ENCODE measurements around the gene PARVB. TPM values are rescaled to one million over a fixed set of nuclear protein-coding genes. Genes with fewer than 3 reads are reported as not detected.

PARVB gene
- polyA plus RNA-seq, 1 donor (not counting 4 experiments of a cell fraction or from before 2014, with no cell fraction given) = 10.5 TPM

DNA sequence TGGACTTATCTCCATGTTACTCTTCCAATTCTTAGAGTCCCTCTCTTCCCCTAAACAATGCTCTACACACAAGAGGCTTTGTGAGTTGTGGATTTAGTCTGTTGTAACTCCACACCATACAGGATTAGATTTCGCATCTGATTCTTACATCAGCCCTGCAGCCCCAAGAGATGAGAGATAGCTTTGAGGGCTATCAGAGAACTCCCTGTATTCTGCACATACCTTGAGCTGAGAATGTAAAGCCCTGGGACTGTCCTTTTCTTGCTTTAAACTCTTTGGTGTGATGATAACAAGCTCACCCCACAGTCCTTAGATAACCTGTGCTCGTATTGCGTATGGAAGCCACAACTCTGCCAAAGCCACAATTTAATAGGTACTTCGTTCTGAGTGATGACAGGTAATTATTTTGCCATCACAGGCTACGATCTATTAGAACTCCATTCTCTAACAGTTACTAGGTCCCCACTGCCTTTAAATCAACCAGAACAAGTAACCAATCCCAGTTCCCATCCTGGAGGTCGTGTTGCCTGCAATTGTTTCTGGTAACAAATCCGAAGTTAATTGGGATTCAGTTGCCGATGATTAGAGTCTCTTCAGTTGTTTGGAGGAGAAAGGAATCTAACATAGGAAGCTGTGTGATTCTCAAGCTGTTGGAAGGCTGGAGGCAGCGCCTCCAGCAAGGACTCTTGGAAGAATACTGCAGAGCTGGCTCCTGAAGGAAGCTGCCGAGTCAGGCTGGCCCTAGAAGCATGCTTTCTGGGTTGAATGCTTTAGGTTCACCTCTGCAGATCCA lies 155.3 kb downstream of the PARVB start:
- H3K36me3 ChIP-seq (ENCODE audit: control insufficient read depth in 2 of 2, extremely low read depth in 1 of 2, insufficient read depth in 2 of 2, low read length in 2 of 2) = no peaks in the 10 kb centered on the region
- no peak overlapping the region for H3K4me3 ChIP-seq (ENCODE audit: control insufficient read depth in 2 of 3, extremely low read depth in 1 of 3, insufficient read depth in 2 of 3, low read depth in 1 of 3, low read length in 3 of 3)
- H3K79me2 ChIP-seq (ENCODE audit: control insufficient read depth, insufficient read depth, low read length) = no peaks in the 10 kb centered on the region
- no peaks in the 10 kb centered on the region for H4K20me1 ChIP-seq (ENCODE audit: control insufficient read depth, extremely low read depth, insufficient read depth, low read length)
- no peak overlapping the region for H2AFZ ChIP-seq (ENCODE audit: control insufficient read depth, low read length)
- DNase-seq (ENCODE audit: low read depth, low spot score) = no peak
- no peak for FAIRE-seq
- no peaks in the 10 kb centered on the region for H3K9me1 ChIP-seq (ENCODE audit: control insufficient read depth, extremely low read depth, insufficient read depth, low read length)
- H3K27me3 ChIP-seq (ENCODE audit: control insufficient read depth, extremely low read depth, insufficient read depth, low read length) = peaks cover 30% of the 10 kb centered on the region
- H3K4me1 ChIP-seq (ENCODE audit: control insufficient read depth, extremely low read depth, insufficient read depth, low read length) = no peaks in the 10 kb centered on the region
- no peak overlapping the region for H3K27ac ChIP-seq (ENCODE audit: control insufficient read depth, insufficient read depth, low read length)
- dilution Hi-C loops (cut with MboI; ENCODE audit: extremely low pct_ligation_motif_present, low sequenced_read_pairs) = no loop called here
- no peaks in the 10 kb centered on the region for H3K9me3 ChIP-seq (ENCODE audit: control insufficient read depth, low read depth, low read length)
- H3K4me2 ChIP-seq (ENCODE audit: control insufficient read depth, extremely low read depth, insufficient read depth, low read depth, low read length) = no peak overlapping the region
- no peak overlapping the region for H3K9ac ChIP-seq (ENCODE audit: control insufficient read depth, extremely low read depth, insufficient read depth, low read length)
- no peak for TF ChIP-seq EZH2 (IDR thresholded peaks at IDR 0.05; ENCODE audit: low read length)
- no peak for TF ChIP-seq CTCF (optimal IDR thresholded peaks at IDR 0.05 in 1 of 3, IDR thresholded peaks at IDR 0.05 in 1 of 3, conservative IDR thresholded peaks at IDR 0.05 in 1 of 3; ENCODE audit: extremely low read depth in 1 of 3, insufficient read depth in 2 of 3, low read length in 3 of 3)

DNA sequence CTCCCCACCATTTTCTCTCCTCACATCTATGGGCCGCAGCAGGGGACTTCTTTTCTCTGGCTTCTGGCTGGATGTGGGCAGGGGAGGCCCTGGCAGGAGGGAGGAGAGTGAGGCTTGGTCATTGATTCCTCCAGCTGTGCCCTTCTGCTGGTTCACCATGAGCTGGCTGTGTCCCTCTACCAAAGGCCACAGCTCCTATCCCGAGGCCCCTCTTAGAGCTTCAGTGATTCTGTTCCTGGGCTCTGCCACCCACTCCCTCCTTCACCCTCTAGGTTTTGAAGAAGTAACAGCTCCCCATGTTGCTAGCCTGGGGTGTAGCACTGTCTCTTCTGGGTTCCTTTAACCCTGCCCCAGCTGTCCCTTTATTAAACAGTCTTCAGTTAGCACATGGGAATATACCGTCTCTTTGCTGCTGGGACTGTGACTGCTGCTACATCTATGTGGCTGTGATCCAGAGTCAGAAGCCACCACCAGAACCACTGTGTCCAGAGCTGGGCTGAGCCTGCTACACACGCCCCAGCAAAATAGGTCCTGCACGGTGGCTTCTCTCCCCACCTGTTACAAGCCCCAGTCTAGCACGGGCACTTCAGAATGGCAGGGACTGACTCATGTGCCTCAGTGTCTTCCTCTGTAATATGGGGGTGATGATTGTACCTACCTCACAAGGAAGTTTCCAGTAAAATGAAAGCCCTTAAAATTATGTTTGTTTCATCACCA lies 156.0 kb downstream of the PARVB start:
- no peaks in the 10 kb centered on the region for H4K20me1 ChIP-seq (ENCODE audit: control insufficient read depth, extremely low read depth, insufficient read depth, low read length)

More for the DNA sequence above, 156.0 kb downstream of the PARVB start:
- no peak overlapping the region for H3K9ac ChIP-seq (ENCODE audit: control insufficient read depth, extremely low read depth, insufficient read depth, low read length)
- no peaks in the 10 kb centered on the region for H3K4me1 ChIP-seq (ENCODE audit: control insufficient read depth, extremely low read depth, insufficient read depth, low read length)
- no peak overlapping the region for H3K4me3 ChIP-seq (ENCODE audit: control insufficient read depth in 2 of 3, extremely low read depth in 1 of 3, insufficient read depth in 2 of 3, low read depth in 1 of 3, low read length in 3 of 3)
- no peak overlapping the region for H3K4me2 ChIP-seq (ENCODE audit: control insufficient read depth, extremely low read depth, insufficient read depth, low read depth, low read length)
- H2AFZ ChIP-seq (ENCODE audit: control insufficient read depth, low read length) = no peak overlapping the region
- no peaks in the 10 kb centered on the region for H3K9me1 ChIP-seq (ENCODE audit: control insufficient read depth, extremely low read depth, insufficient read depth, low read length)
- TF ChIP-seq EZH2 (IDR thresholded peaks at IDR 0.05; ENCODE audit: low read length) (no peak), CTCF (optimal IDR thresholded peaks at IDR 0.05 in 1 of 3, IDR thresholded peaks at IDR 0.05 in 1 of 3, conservative IDR thresholded peaks at IDR 0.05 in 1 of 3; ENCODE audit: extremely low read depth in 1 of 3, insufficient read depth in 2 of 3, low read length in 3 of 3) (no peak)
- FAIRE-seq = no peak
- no peak overlapping the region for H3K27ac ChIP-seq (ENCODE audit: control insufficient read depth, insufficient read depth, low read length)
- peaks cover 30% of the 10 kb centered on the region for H3K27me3 ChIP-seq (ENCODE audit: control insufficient read depth, extremely low read depth, insufficient read depth, low read length)
- no peak for DNase-seq (ENCODE audit: low read depth, low spot score)
- dilution Hi-C loops (cut with MboI; ENCODE audit: extremely low pct_ligation_motif_present, low sequenced_read_pairs) = no loop called here
- H3K9me3 ChIP-seq (ENCODE audit: control insufficient read depth, low read depth, low read length) = no peaks in the 10 kb centered on the region
- H3K36me3 ChIP-seq (ENCODE audit: control insufficient read depth in 2 of 2, extremely low read depth in 1 of 2, insufficient read depth in 2 of 2, low read length in 2 of 2) = no peaks in the 10 kb centered on the region
- no peaks in the 10 kb centered on the region for H3K79me2 ChIP-seq (ENCODE audit: control insufficient read depth, insufficient read depth, low read length)
